H9 (cell line): Measurements from ENCODE around the gene TMCC1. TPM values are rescaled to one million over a fixed set of nuclear protein-coding genes. Genes with fewer than 3 reads are reported as not detected.
A peak's percentile ranks its signal among the peaks of the same experiment; 100 is the strongest.

ENCODE experiments used
- DNase-seq: peaks from one replicate; pipeline ENCODE4 v3.0.0-alpha.2; 2017
- H2AFZ ChIP-seq: one replicate; pipeline ENCODE4 v1.6.1; 2013; ENCODE audit warnings: mild to moderate bottlenecking, low read length, control low read depth, moderate library complexity
- H2AK5ac ChIP-seq: 2 replicates; pipeline ENCODE4 v1.6.1; 2013; ENCODE audit warnings: low read length, control low read depth, mixed read lengths; ENCODE audit not compliant: insufficient read length
- H2BK120ac ChIP-seq: one replicate; pipeline ENCODE4 v1.6.1; 2013; ENCODE audit warnings: low read depth, mild to moderate bottlenecking, low read length, control low read depth, inconsistent platforms; ENCODE audit not compliant: poor library complexity, severe bottlenecking
- H2BK12ac ChIP-seq: 2 replicates; pipeline ENCODE4 v1.6.1; 2013; ENCODE audit warnings: low read length, control low read depth, mixed read lengths, low read depth; ENCODE audit not compliant: insufficient read length
- H2BK15ac ChIP-seq: 2 replicates; pipeline ENCODE4 v1.6.1; 2013; ENCODE audit warnings: low read depth, low read length, control low read depth
- H2BK20ac ChIP-seq: one replicate; pipeline ENCODE4 v1.6.1; 2013; ENCODE audit warnings: low read depth, mild to moderate bottlenecking, low read length, control low read depth, inconsistent platforms; ENCODE audit not compliant: poor library complexity, severe bottlenecking
- H2BK5ac ChIP-seq: 2 replicates; pipeline ENCODE4 v1.6.1; 2013; ENCODE audit warnings: low read length, control low read depth, mixed read lengths; ENCODE audit not compliant: insufficient read length
- H3K14ac ChIP-seq: 2 replicates; pipeline ENCODE4 v1.6.1; 2013; ENCODE audit warnings: low read length, control low read depth; ENCODE audit not compliant: insufficient read depth
- H3K18ac ChIP-seq: 2 replicates; pipeline ENCODE4 v1.6.1; 2013; ENCODE audit warnings: low read depth, mild to moderate bottlenecking, mixed read lengths, low read length, control low read depth; ENCODE audit not compliant: insufficient read length
- H3K23ac ChIP-seq: 2 replicates; pipeline ENCODE4 v1.6.1; 2013; ENCODE audit warnings: low read length, control low read depth, mixed read lengths, low read depth; ENCODE audit not compliant: insufficient read length
- H3K23me2 ChIP-seq: 2 replicates; pipeline ENCODE4 v1.6.1; 2013; ENCODE audit warnings: low read depth, mild to moderate bottlenecking, mixed read lengths, low read length, control low read depth; ENCODE audit not compliant: insufficient read length, poor library complexity, severe bottlenecking
- H3K27ac ChIP-seq: 2 replicates; pipeline ENCODE4 v1.5.1; 2013; ENCODE audit warnings: low read length, control low read depth, mixed read lengths, low read depth; ENCODE audit not compliant: insufficient read length
- H3K27me3 ChIP-seq: 2 replicates; pipeline ENCODE4 v1.6.1; 2013; ENCODE audit warnings: low read length, control low read depth, inconsistent platforms; ENCODE audit not compliant: insufficient read depth
- H3K4ac ChIP-seq: 2 replicates; pipeline ENCODE4 v1.6.1; 2013; ENCODE audit warnings: low read depth, mild to moderate bottlenecking, control low read depth, inconsistent platforms, low read length, moderate library complexity
- H3K4me1 ChIP-seq: 2 replicates; pipeline ENCODE4 v1.6.1; 2013; ENCODE audit warnings: low read length, control low read depth, inconsistent platforms; ENCODE audit not compliant: insufficient read depth
- H3K4me2 ChIP-seq: 2 replicates; pipeline ENCODE4 v1.6.1; 2013; ENCODE audit warnings: low read length, control low read depth, mixed read lengths; ENCODE audit not compliant: insufficient read length, insufficient read depth
- H3K56ac ChIP-seq: 2 replicates; pipeline ENCODE4 v1.6.1; 2013; ENCODE audit warnings: low read depth, mild to moderate bottlenecking, mixed read lengths, low read length, control low read depth; ENCODE audit not compliant: insufficient read length
- H3K79me1 ChIP-seq: 2 replicates; pipeline ENCODE4 v1.6.1; 2013; ENCODE audit warnings: low read depth, mild to moderate bottlenecking, moderate library complexity, low read length, control low read depth, inconsistent platforms; ENCODE audit not compliant: insufficient read depth, poor library complexity, severe bottlenecking
- H3K79me2 ChIP-seq: 2 replicates; pipeline ENCODE4 v1.6.1; 2013; ENCODE audit warnings: low read length, control low read depth, inconsistent platforms; ENCODE audit not compliant: insufficient read depth
- H3K9ac ChIP-seq: 2 replicates; pipeline ENCODE4 v1.6.1; 2013; ENCODE audit warnings: low read length, control low read depth, mixed read lengths; ENCODE audit not compliant: insufficient read length; ENCODE audit errors: extremely low read depth
- H3K9me3 ChIP-seq: one replicate; pipeline ENCODE4 v1.6.1; 2013; ENCODE audit warnings: low read depth, low read length, inconsistent platforms; ENCODE audit not compliant: control insufficient read depth
- H3T11ph ChIP-seq: one replicate; pipeline ENCODE4 v1.6.1; 2013; ENCODE audit warnings: mild to moderate bottlenecking, low read length, control low read depth, inconsistent platforms
- H4K20me1 ChIP-seq: one replicate; pipeline ENCODE4 v1.6.1; 2013; ENCODE audit not compliant: control insufficient read depth, insufficient read length, insufficient read depth
- H4K5ac ChIP-seq: 2 replicates; pipeline ENCODE4 v1.6.1; 2013; ENCODE audit warnings: low read depth, mild to moderate bottlenecking, mixed read lengths, low read length, control low read depth; ENCODE audit not compliant: insufficient read length
- H4K8ac ChIP-seq: replicated peaks from 2 replicates; pipeline ENCODE4 v1.6.1; 2013; ENCODE audit warnings: low read length, control low read depth, mixed read lengths, low read depth; ENCODE audit not compliant: insufficient read length
- H4K91ac ChIP-seq: 2 replicates; pipeline ENCODE4 v1.6.1; 2013; ENCODE audit warnings: low read depth, mild to moderate bottlenecking, moderate library complexity, mixed read lengths, low read length, control low read depth; ENCODE audit not compliant: insufficient read length
- H3K27ac Mint-ChIP-seq, 3 experiments: 2 replicates in 2 of 3; 3 replicates in 1 of 3; pipeline ENCODE4 v1.8.0; 2020 to 2021; ENCODE audit warnings: mixed read lengths in 3 of 3, mild to moderate bottlenecking in 1 of 3, moderate library complexity in 1 of 3
- H3K27me3 Mint-ChIP-seq: 2 replicates; pipeline ENCODE4 v1.8.0; 2021; ENCODE audit warnings: low read depth, mild to moderate bottlenecking, moderate library complexity, mixed read lengths
- H3K36me3 Mint-ChIP-seq, 3 experiments: 2 replicates in 2 of 3; 3 replicates in 1 of 3; pipeline ENCODE4 v1.8.0; 2020 to 2021; ENCODE audit warnings: low read depth in 3 of 3, mixed read lengths in 3 of 3; ENCODE audit not compliant: insufficient read depth in 1 of 3
- H3K4me1 Mint-ChIP-seq, 2 experiments: 2 replicates each; pipeline ENCODE4 v1.8.0; 2020; ENCODE audit warnings: mixed read lengths in 2 of 2
- H3K4me3 Mint-ChIP-seq, 2 experiments: 2 replicates in 1 of 2; 3 replicates in 1 of 2; pipeline ENCODE4 v1.8.0; 2020 to 2021; ENCODE audit warnings: mild to moderate bottlenecking in 2 of 2, mixed read lengths in 2 of 2, moderate library complexity in 1 of 2
- H3K9me3 Mint-ChIP-seq, 2 experiments: 2 replicates in 1 of 2; 3 replicates in 1 of 2; pipeline ENCODE4 v1.8.0; 2020; ENCODE audit warnings: mild to moderate bottlenecking in 2 of 2, mixed read lengths in 2 of 2, moderate library complexity in 1 of 2
- CTCF ChIP-seq: fragments of 200-600 bp; sonication (generic); conservative IDR thresholded peaks from 3 replicates; pipeline ENCODE4 v1.8.0; 2021; ENCODE audit warnings: antibody characterized with exemption, mild to moderate bottlenecking
- WGBS: extraction: QIAGEN DNeasy Blood & Tissue Kit; methylation state at CpG from one replicate; pipeline ENCODE4 v1.1.7; 2013; ENCODE audit warnings: missing lambda C conversion rate, low lambda C conversion rate, mixed read lengths; ENCODE audit not compliant: insufficient read length; ENCODE audit errors: extremely low coverage; 5-methylcytosine and 5-hydroxymethylcytosine counted together
- total RNA-seq: library from RNA; stranded (reverse); gene quantifications from 2 replicates; pipeline ENCODE4 v1.2.1, GENCODE V29; 2021

TMCC1 gene
- total RNA-seq, 1 experiment from 2014 or later: 24.4 TPM

GRCh38 chr3:129633751-129634481 lies 259.6 kb downstream of the TMCC1 start:
- Histone ChIP-seq H3K27ac (no peak overlapping the region), H4K91ac (no peak overlapping the region), H3K79me1 (no peaks in the 10 kb centered on the region), H2BK12ac (no peak overlapping the region), H3K23me2 (no peaks in the 10 kb centered on the region), H4K8ac (no peak overlapping the region), H3K9me3 (no peaks in the 10 kb centered on the region), H2AFZ (no peak overlapping the region), H3K4me2 (no peak overlapping the region), H3K14ac (no peak overlapping the region), H3K79me2 (no peaks in the 10 kb centered on the region), H4K5ac (no peak overlapping the region), H2BK120ac (no peak overlapping the region), H3K9ac (no peak overlapping the region), H2BK5ac (no peak overlapping the region), H4K20me1 (no peaks in the 10 kb centered on the region), H3K4ac (no peak overlapping the region), H2BK20ac (no peak overlapping the region), H3K56ac (no peak overlapping the region), H2AK5ac (no peak overlapping the region), H3K4me1 (no peaks in the 10 kb centered on the region), H3T11ph (no peak overlapping the region), H3K18ac (no peak overlapping the region), H2BK15ac (no peak overlapping the region), H3K23ac (no peak overlapping the region), H3K27me3 (no peaks in the 10 kb centered on the region)
- Mint-ChIP-seq H3K4me1 (peaks cover 8 to 11% of the 10 kb centered on the region in 2 experiments), H3K4me3 (no peak overlapping the region), H3K36me3 (peaks cover 1 to 15% (median 1%) of the 10 kb centered on the region in 3 experiments; a peak in 5 of 7 replicates), H3K27me3 (no peaks in the 10 kb centered on the region; the same call in 1 of the 2 replicates), H3K27ac (0 out of 7 replicates have a peak overlapping the region, but pooled peaks of 1 of the 3 experiments have one; percentile 52), H3K9me3 (peaks cover 9 to 15% of the 10 kb centered on the region in 2 experiments)
- no peak for DNase-seq
- TF ChIP-seq CTCF: no peak
- WGBS: no CpG with 5 or more reads among the region's 10 CpGs
